OCI-LY1 (cell line): ENCODE measurements around the gene DOLPP1.

Source experiments
- H2AFZ ChIP-seq: fragments of 200-600 bp; sonication (generic), shearing (Covaris generic); 2 replicates; pipeline ENCODE4 v1.6.0; 2014; ENCODE audit warnings: antibody characterized with exemption, mild to moderate bottlenecking, low read length
- H3F3A ChIP-seq: fragments of 200-600 bp; sonication (generic), shearing (Covaris generic); 2 replicates; pipeline ENCODE4 v1.6.0; 2014; ENCODE audit warnings: mild to moderate bottlenecking, antibody characterized with exemption, low read length, moderate library complexity; ENCODE audit not compliant: insufficient read depth
- H3K27ac ChIP-seq: fragments of 200-600 bp; sonication (generic); 2 replicates; pipeline ENCODE4 v1.5.1; 2014; ENCODE audit warnings: low read length, mixed run types, mild to moderate bottlenecking, low read depth; ENCODE audit not compliant: poor library complexity, severe bottlenecking
- H3K27me3 ChIP-seq: fragments of 200-600 bp; sonication (generic); 2 replicates; pipeline ENCODE4 v1.6.0; 2014; ENCODE audit warnings: antibody characterized with exemption, mild to moderate bottlenecking, low read length, moderate library complexity; ENCODE audit not compliant: insufficient read depth
- H3K36me3 ChIP-seq: fragments of 200-600 bp; sonication (generic); 2 replicates; pipeline ENCODE4 v1.6.1; 2014; ENCODE audit warnings: mild to moderate bottlenecking, antibody characterized with exemption, low read length, moderate library complexity, mixed read lengths; ENCODE audit not compliant: insufficient read depth
- H3K4me1 ChIP-seq: fragments of 200-600 bp; sonication (generic); 2 replicates; pipeline ENCODE4 v1.5.1; 2014; ENCODE audit warnings: mild to moderate bottlenecking, low read length, moderate library complexity; ENCODE audit not compliant: insufficient read depth, severe bottlenecking
- H3K4me2 ChIP-seq: fragments of 200-600 bp; sonication (generic), shearing (Covaris generic); 2 replicates; pipeline ENCODE4 v1.6.1; 2014; ENCODE audit warnings: low read length
- H3K4me3 ChIP-seq: fragments of 200-600 bp; sonication (generic); 2 replicates; pipeline ENCODE4 v1.5.1; 2014; ENCODE audit warnings: low read length, low read depth, mild to moderate bottlenecking, mixed read lengths; ENCODE audit not compliant: poor library complexity, severe bottlenecking
- H3K79me2 ChIP-seq: fragments of 200-600 bp; shearing (Covaris generic); 2 replicates; pipeline ENCODE4 v1.6.1; 2016; ENCODE audit warnings: mixed run types, low read length, mixed read lengths; ENCODE audit not compliant: insufficient read depth
- H3K9ac ChIP-seq: fragments of 200-600 bp; sonication (generic), shearing (Covaris generic); 2 replicates; pipeline ENCODE4 v1.6.1; 2014; ENCODE audit warnings: mild to moderate bottlenecking, low read length, mixed read lengths
- H3K9me2 ChIP-seq: fragments of 200-600 bp; sonication (generic), shearing (Covaris generic); 2 replicates; pipeline ENCODE4 v1.6.1; 2014; ENCODE audit warnings: low read depth, mild to moderate bottlenecking, low read length, mixed read lengths
- H3K9me3 ChIP-seq: fragments of 200-600 bp; shearing (Covaris generic); 2 replicates; pipeline ENCODE4 v1.6.1; 2014; ENCODE audit warnings: low read length, mixed read lengths
- H4K20me1 ChIP-seq: fragments of 200-600 bp; sonication (generic), shearing (Covaris generic); 2 replicates; pipeline ENCODE4 v1.6.0; 2016; ENCODE audit warnings: mild to moderate bottlenecking, low read length; ENCODE audit not compliant: insufficient read depth
- CTCF ChIP-seq: fragments of 200-600 bp; sonication (generic), shearing (Covaris generic); IDR thresholded peaks from 2 replicates; pipeline ENCODE4 v1.5.1; 2017; ENCODE audit warnings: mild to moderate bottlenecking, antibody characterized with exemption, low read length, moderate library complexity, mixed read lengths
- EZH2 ChIP-seq: fragments of 200-600 bp; sonication (generic), shearing (Covaris generic); IDR thresholded peaks from 2 replicates; pipeline ENCODE4 v1.8.0; 2017; ENCODE audit warnings: borderline replicate concordance, mixed run types, mild to moderate bottlenecking, antibody characterized with exemption, low read length, moderate library complexity, mixed read lengths

The DOLPP1 gene

GRCh38 chr9:129109537-129109903 lies 28.6 kb downstream of the DOLPP1 start:
- H3K27ac ChIP-seq: no peak overlapping the region
- no peaks in the 10 kb centered on the region for H3K9me2 ChIP-seq
- H2AFZ ChIP-seq: no peak overlapping the region
- H3K27me3 ChIP-seq: 0 out of 2 replicates have a peak, but pooled peaks cover 3% of the 10 kb centered on the region
- no peaks in the 10 kb centered on the region for H4K20me1 ChIP-seq
- peaks cover 32% of the 10 kb centered on the region for H3K4me1 ChIP-seq
- no peak overlapping the region for H3K4me2 ChIP-seq
- peaks cover 3% of the 10 kb centered on the region; the same call in 1 of the 2 replicates for H3F3A ChIP-seq
- no peaks in the 10 kb centered on the region for H3K9me3 ChIP-seq
- no peak overlapping the region for H3K9ac ChIP-seq
- no peaks in the 10 kb centered on the region for H3K36me3 ChIP-seq
- TF ChIP-seq EZH2 (no peak), CTCF (no peak)
- peaks cover 16% of the 10 kb centered on the region for H3K79me2 ChIP-seq
- H3K4me3 ChIP-seq: no peak overlapping the region

GRCh38 chr9:129109952-129110739 lies 29.2 kb downstream of the DOLPP1 start:
- Histone ChIP-seq H4K20me1 (no peaks in the 10 kb centered on the region), H3K9me3 (no peaks in the 10 kb centered on the region), H3K9me2 (no peaks in the 10 kb centered on the region), H3K27me3 (0 out of 2 replicates have a peak, but pooled peaks cover 3% of the 10 kb centered on the region), H3K9ac (peak overlapping the region; percentile 65), H3K4me2 (peak overlapping the region; percentile 86), H3K4me3 (peak overlapping the region; percentile 91), H3K4me1 (peaks cover 37% of the 10 kb centered on the region), H3K79me2 (peaks cover 22% of the 10 kb centered on the region), H3K27ac (no peak overlapping the region), H3F3A (peaks cover 4% of the 10 kb centered on the region; the same call in 1 of the 2 replicates), H3K36me3 (no peaks in the 10 kb centered on the region), H2AFZ (no peak overlapping the region)
- no peak for TF ChIP-seq EZH2
- no peak for TF ChIP-seq CTCF

GRCh38 chr9:129110740-129111527 lies 30.0 kb downstream of the DOLPP1 start, which contains the start of the genes CRAT and PTPA:
CRAT (minus strand) TSS chr9:129110793; CDS start chr9:129110509, 284 bp downstream.
PTPA (plus strand) TSS chr9:129111415; CDS start chr9:129111601, 186 bp downstream.
- Histone ChIP-seq H3K27ac (peak within 1 kb of the TSS; percentile 89), H2AFZ (0 out of 2 replicates have a peak within 1 kb of the TSS, but pooled peaks have one; percentile 6), H3K4me1 (peaks cover 37% of the 10 kb centered on the region)

More at GRCh38 chr9:129110740-129111527, 30.0 kb downstream of the DOLPP1 start, which contains the start of the genes CRAT and PTPA:
- Histone ChIP-seq H4K20me1 (no peaks in the 10 kb centered on the region), H3K4me3 (peak within 1 kb of the TSS; percentile 91), H3K9ac (peak within 1 kb of the TSS; percentile 92), H3K36me3 (no peaks in the 10 kb centered on the region), H3K4me2 (peak within 1 kb of the TSS; percentile 100), H3K79me2 (peaks cover 25% of the 10 kb centered on the region), H3K27me3 (0 out of 2 replicates have a peak, but pooled peaks cover 3% of the 10 kb centered on the region), H3F3A (peaks cover 4% of the 10 kb centered on the region; the same call in 1 of the 2 replicates), H3K9me2 (no peaks in the 10 kb centered on the region), H3K9me3 (no peaks in the 10 kb centered on the region)
- TF ChIP-seq CTCF: no peak
- TF ChIP-seq EZH2: no peak
